HG02885 (cell line): ENCODE data around the gene OXCT2.
"Not testable (repeated sequence)": the region's sequence is repeated elsewhere in the genome, so short reads cannot be mapped to it uniquely, and the experiment has no call there.

Experiments
- ATAC-seq: cut with Tn5 transposase; IDR thresholded peaks from one replicate; pipeline ENCODE4 v1.9.1; 2021; ENCODE audit warnings: mild to moderate bottlenecking; ENCODE audit not compliant: unreplicated experiment, poor library complexity

Gene OXCT2

DNA sequence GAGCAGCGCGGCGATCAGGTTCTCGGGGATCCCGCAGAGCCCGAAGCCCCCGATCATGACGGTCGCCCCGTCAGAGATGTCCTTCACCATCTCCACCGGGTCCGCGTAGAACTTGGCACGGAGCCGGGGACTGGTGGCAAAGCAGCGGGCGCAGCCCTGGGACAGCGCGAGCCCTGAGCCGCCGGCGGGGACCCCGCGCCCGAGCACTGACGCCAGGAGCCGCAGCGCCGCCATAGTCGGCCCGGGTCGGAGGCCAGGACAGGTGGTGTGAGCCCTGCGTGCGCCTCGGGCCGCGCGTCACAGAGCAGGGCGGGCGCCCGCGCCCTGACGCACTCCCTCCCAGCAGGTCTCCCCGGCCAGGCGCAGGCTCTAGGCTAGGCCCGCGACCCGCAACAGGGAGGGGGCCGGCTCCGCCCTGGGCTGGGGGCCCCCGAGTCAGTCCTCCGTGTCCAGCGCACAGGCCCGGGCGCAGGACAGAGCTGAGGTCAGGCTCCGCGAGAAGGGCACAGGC, at the start of gene OXCT2:
Gene OXCT2 (minus strand): TSS at position 327 of the 511 bp plus-strand sequence. CDS start 93 bp downstream, at position 234.
- ATAC-seq = not testable (repeated sequence)

DNA sequence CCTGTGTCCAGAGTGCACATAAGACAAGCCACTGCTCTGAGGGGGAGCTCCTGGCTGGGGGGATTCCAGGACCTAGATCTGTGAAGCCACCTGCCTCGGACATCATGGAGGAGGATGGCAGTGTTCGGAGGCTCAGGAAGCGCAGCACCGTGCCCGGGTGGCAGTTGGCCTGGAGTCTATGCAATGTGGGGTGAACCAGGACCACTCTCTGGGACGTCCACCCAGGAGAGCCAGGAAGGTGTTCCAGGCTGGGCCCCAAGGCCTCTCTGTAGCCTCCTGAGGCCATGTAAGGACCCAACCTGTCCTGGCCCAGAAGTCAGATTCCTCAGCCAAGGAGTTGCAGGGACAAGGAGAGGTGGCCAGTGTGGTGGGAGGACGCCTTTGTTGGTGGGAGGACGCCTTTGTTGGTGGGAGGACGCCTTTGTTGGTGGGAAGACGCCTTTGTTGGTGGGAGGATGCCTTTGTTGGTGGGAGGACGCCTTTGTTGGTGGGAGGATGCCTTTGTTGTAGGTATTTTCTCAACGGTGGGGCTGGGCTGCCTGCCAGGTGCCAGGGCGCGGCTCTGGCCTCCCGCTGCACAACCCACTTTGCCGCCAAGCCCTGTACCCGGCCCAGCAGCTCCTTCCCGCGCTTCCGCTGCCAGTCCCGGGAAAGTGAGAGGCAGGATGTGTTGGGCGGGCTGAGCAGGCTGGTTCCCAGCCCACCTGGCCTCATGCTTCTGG, 48.1 kb upstream of the OXCT2 start:
- ATAC-seq = no peak

- ATAC-seq = no peak
Observed at GRCh38 chr1:39818482-39818881, 47.3 kb upstream of the OXCT2 start.

DNA sequence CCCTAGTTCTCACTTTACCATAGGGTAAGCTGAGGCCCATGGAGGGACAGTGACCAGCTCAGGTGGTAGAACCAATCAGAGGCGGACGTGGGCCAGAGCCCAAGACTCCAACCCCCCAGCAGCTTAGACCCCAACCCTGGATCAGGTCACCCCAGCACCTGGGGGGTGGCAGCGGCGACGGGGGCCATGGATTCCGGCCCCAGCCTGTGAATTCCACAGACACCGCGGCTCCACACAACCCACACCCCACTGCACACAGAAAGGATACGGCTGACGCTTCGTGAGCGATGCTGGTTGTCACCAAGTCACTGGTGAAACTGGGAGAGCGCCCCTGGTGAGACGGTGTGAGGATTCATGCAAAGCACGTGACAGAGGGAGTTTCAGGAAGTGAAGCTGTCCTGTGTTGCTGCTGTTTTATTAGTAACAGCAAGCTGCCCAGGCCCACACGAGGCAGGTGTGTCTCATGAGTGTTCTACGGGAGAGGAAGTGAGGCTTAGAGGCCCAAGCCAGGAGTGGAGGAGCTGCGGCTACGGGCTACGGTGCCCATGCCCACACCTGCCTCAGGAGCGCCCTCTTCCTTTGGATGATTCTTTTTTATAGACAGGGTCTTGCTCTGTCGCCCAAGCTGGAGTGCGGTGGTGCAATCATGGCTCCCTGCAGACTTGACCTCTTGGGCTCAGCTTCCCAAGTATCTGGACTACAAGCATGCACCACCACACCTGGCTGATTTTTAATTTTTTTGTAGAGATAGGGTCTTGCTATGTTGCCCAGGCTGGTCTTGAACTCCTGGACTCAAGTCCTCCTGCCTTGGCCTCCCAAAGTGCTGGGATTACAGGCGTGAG, 46.2 kb upstream of the OXCT2 start:
- ATAC-seq = peak; percentile 80

DNA sequence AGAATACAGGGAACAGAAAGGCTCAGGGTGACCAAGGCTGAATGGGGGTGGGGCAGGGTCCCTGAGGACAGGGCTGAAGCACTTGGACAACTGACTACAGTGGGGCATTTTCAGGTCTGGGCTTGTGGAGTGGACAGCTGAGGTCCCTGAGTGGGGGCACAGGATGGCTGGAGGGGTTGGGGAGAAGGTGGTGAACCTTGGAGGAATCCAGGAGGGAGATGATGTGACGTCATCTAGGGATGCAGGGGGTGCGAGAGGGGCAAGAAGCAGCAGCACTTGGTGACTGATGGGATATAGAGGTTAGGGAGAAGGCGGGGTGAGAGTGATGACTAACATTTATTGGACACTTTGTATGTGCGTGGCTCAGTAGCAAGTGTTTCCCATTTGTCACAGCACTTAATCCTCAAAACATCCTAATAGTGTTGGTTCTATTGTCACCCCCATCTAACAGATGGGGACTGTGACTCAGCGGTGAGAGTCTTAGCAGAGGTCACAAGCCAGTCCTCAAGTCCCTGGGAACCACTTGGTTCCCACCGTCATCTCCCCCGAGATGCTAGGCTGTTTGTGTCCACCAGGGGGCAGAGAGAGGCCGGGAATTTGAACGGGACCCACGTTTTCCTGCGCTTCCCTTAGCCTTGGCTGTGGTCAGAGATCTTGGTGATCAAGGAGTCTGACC, 45.4 kb upstream of the OXCT2 start:
- ATAC-seq = peak; percentile 62

DNA sequence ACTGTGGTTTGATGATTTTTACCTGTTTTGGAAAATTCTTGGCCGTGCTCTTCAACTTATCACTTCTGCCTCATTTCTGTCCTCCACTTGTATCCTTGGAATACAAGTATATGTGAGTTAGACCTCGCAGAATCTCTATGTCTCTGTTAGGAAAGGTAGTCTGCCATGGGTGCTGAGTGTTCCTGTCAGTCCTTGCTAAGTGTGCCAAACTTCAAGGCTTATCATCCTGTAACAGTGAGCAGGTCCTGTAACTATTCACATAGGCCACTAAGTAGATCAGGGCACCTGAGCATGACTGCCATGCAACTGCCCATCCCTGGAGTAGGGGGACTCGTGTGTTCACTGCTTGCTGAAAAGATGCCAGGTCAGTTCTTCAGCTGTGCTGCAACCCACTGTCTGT, 41.8 kb upstream of the OXCT2 start:
- ATAC-seq = no peak

DNA sequence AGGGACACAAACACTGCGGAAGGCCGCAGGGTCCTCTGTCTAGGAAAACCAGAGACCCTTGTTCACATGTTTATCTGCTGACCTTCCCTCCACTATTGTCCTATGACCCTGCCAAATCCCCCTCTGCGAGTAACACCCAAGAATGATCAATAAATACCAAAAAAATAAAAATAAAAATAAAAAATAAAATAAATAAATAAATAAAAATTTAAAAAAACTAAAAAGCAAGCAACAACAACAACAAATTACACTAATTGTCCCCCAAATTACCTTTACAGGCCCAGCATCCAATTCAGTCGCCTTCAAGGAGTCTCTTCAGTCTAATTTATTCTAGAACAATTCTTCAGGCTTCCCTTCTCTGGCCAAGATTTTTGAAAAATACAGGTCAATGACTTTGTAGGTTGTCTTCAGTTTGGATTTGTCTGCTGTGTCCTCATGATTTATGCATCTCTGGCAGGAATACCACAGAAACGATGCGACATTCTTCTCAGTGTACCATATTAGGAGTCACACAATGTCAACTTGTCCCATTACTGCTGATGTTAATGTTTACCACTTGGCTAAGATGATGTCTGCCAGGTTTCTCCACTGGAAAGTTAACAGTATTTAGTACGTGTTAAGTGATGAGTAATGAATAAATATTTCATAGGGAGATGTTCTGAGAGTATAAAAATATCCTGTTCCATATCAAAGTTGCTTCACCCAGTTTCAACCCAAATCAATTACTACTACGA, 37.8 kb upstream of the OXCT2 start:
- ATAC-seq = no peak

GRCh38 chr1:39805385-39805784, 34.2 kb upstream of the OXCT2 start:
- no peak for ATAC-seq

DNA sequence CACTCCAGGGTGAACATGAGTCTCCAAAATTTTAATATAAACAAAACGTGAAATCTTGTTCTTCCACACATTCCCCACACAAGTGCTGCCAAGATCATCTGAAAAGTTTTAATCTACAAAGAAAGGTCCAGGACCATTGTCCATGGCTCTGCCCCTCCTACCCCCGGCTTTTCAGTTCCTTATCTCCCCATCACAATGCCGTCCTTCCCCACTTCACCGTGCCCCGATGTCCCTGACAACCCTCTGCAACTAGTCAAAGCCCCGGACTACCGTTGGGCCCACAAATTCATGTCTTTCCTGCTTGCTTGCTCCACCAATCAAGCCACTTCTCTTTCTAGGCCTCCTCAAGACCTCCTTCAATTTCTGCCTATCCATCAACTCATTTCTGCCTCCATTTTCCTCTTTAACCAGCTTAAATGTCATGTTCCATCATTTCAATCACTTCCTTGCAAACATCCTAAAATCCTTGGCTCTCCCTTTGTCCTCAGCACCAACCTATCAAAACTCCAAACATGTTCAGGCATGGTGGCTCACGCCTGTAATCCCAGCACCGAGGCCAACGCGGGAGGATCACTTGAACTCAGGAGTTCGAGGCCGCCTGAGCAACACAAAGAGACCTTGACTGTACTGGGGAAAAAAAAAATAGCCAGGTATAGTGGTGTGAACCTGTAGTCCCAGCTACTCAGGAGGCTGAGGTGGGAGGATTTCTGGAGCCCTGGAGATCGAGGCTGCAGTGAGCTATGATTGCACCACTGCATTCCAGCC, 31.5 kb upstream of the OXCT2 start:
- no peak for ATAC-seq

- no peak for ATAC-seq
Observed at GRCh38 chr1:39800471-39800835, 29.3 kb upstream of the OXCT2 start.

GRCh38 chr1:39799770-39800470, 28.8 kb upstream of the OXCT2 start:
- peak; percentile 68 for ATAC-seq

DNA sequence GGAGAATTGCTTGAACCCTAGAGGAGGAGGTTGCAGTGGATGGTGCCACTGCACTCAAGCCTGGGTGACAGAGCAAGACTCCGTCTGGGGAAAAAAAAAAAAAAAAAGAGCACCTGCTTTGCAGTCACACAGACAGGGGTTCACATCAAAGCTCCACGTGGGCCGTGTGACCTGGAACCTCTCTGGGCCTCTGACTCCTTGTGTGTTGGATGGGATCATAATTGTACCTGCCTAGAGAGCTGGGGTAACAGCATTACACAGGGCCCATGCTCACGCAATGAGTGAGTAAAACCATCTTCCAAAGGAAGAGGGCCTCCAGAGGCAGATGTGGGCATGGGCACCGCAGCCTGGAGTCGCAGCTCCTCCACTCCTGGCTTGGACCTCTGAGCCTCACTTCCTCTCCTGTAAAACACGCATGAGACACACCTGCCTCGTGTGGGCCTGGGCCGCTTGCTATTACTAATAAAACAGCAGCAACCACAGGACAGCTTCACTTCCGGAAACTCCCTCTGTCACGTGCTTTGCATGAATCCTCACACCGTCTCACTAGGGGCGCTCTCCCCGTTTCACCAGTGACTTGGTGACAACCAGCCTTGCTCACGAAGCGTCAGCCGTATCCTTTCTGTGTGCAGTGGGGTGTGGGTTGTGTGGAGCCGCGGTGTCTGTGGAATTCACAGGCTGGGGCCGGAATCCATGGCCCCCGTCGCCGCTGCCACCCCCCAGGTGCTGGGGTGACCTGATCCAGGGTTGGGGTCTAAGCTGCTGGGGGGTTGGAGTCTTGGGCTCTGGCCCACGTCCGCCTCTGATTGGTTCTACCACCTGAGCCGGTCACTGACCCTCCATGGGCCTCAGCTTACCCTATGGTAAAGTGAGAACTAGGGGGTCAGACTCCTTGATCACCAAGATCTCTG, 28.0 kb upstream of the OXCT2 start:
- peak; percentile 91 for ATAC-seq

- no peak for ATAC-seq
Observed at GRCh38 chr1:39795651-39796050, 24.5 kb upstream of the OXCT2 start.

DNA sequence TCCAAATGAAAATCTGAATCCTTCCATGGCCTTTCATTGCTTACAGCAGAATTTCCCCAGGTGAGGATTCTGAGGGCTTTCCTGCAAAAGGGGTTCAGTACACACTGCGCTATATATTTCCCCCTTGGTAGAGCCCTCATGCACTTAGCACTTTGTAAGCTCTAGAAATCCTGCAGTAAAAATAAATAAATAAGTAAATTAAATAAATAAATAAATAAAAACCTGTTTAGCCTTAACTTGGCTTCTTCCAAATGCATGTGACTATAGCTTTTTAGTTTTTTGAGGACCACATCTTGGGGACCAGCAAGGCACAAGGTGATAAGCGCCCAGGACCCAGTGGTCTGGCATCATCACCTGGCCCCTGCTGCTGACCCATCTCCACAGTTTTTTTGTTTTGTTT, 20.7 kb upstream of the OXCT2 start:
- ATAC-seq = no peak

GRCh38 chr1:39789571-39790110, 18.5 kb upstream of the OXCT2 start:
- ATAC-seq = no peak

GRCh38 chr1:39788758-39789570, 17.8 kb upstream of the OXCT2 start, which contains the start of gene BMP8B:
TSS of gene BMP8B (minus strand) at chr1:39788865. CDS start at chr1:39788485, 380 bp downstream.
- ATAC-seq = peak; percentile 62

- ATAC-seq = no peak
Observed at GRCh38 chr1:39788426-39788757, 17.2 kb upstream of the OXCT2 start.
